ENCODE measurements around the gene SNX13.

DNA sequence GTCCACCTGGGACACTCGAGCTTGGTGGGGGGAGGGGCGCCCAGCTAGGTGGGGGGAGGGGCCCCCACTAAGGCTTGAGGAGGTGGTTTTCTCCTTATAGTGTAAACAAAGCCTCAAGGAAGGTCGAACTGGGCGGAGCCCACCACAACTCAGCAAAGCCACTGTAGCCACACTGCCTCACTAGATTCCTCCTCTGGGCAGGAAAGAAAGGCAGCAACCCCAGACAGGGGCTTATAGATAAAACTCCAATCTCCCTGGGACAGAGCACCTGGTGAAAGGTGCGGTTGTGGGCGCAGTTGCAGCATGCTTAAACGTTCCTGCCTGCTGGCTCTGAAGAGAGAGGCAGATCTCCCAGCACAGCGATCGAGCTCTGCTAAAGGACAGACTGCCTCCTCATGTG lies 133.1 kb downstream of the SNX13 start:
- no peak for TF ChIP-seq POLR2A (IDR thresholded peaks at IDR 0.05)
- TF ChIP-seq, protein P1, sequence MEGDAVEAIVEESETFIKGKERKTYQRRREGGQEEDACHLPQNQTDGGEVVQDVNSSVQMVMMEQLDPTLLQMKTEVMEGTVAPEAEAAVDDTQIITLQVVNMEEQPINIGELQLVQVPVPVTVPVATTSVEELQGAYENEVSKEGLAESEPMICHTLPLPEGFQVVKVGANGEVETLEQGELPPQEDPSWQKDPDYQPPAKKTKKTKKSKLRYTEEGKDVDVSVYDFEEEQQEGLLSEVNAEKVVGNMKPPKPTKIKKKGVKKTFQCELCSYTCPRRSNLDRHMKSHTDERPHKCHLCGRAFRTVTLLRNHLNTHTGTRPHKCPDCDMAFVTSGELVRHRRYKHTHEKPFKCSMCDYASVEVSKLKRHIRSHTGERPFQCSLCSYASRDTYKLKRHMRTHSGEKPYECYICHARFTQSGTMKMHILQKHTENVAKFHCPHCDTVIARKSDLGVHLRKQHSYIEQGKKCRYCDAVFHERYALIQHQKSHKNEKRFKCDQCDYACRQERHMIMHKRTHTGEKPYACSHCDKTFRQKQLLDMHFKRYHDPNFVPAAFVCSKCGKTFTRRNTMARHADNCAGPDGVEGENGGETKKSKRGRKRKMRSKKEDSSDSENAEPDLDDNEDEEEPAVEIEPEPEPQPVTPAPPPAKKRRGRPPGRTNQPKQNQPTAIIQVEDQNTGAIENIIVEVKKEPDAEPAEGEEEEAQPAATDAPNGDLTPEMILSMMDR (IDR thresholded peaks at IDR 0.05) = no peak

Data from esophagus squamous epithelium (tissue), 4 donors.